Lung (tissue), 12 donors: Measurements from ENCODE around the gene UBALD2. TPM values are rescaled to one million over a fixed set of nuclear protein-coding genes. Genes with fewer than 3 reads are reported as not detected.
A peak's percentile ranks its signal among the peaks of the same experiment; 100 is the strongest.

Source experiments
- ATAC-seq: fragments of 200-7000 bp; cut with Tn5 transposase; one replicate; pipeline ENCODE4 v1.9.1; 2020; ENCODE audit warnings: moderate number of reproducible peaks; ENCODE audit not compliant: insufficient read depth, low FRiP score
- DNase-seq, 3 donors: peaks; one replicate each; pipeline ENCODE4 v3.0.0-alpha.2; 2013 to 2017
- H3K27ac ChIP-seq, 2 donors: one replicate each; pipeline ENCODE4 v1.5.1; 2013; ENCODE audit warnings: mild to moderate bottlenecking in 2 of 2, moderate library complexity in 2 of 2, control low read depth in 1 of 2, inconsistent platforms in 1 of 2, low read depth in 1 of 2, low read length in 1 of 2
- H3K27me3 ChIP-seq, 3 donors: one replicate each; pipeline ENCODE4 v1.5.1; 2013; ENCODE audit warnings: low read length in 2 of 3; ENCODE audit not compliant: control insufficient read depth in 3 of 3, insufficient read depth in 3 of 3
- H3K36me3 ChIP-seq, 4 donors: one replicate each; pipeline ENCODE4 v1.5.1; 2013; ENCODE audit warnings: low read length in 4 of 4, mild to moderate bottlenecking in 1 of 4, moderate library complexity in 1 of 4; ENCODE audit not compliant: control insufficient read depth in 4 of 4, insufficient read depth in 4 of 4
- H3K4me1 ChIP-seq, 5 donors: one replicate each; pipeline ENCODE4 v1.5.1; 2013; ENCODE audit warnings: low read length in 5 of 5, mild to moderate bottlenecking in 2 of 5, moderate library complexity in 1 of 5; ENCODE audit not compliant: control insufficient read depth in 5 of 5, insufficient read depth in 5 of 5
- H3K4me3 ChIP-seq: one replicate; pipeline ENCODE4 v1.5.1; 2013; ENCODE audit warnings: mild to moderate bottlenecking, control low read depth, moderate library complexity
- H3K9ac ChIP-seq, 2 donors: one replicate each; pipeline ENCODE4 v1.5.1; 2013; ENCODE audit warnings: low read length in 2 of 2, control low read depth in 1 of 2; ENCODE audit not compliant: insufficient read depth in 1 of 2
- H3K9me3 ChIP-seq, 4 donors: one replicate each; pipeline ENCODE4 v1.5.1; 2013; ENCODE audit warnings: low read length in 3 of 4, mild to moderate bottlenecking in 1 of 4, moderate library complexity in 1 of 4; ENCODE audit not compliant: control insufficient read depth in 4 of 4, insufficient read depth in 3 of 4
- WGBS, 2 donors: extraction: QIAGEN DNeasy Blood & Tissue Kit; methylation state at CpG; one replicate each; pipeline ENCODE4 v1.1.7; 2013; 5-methylcytosine and 5-hydroxymethylcytosine counted together
- polyA plus RNA-seq, 2 donors: library from polyadenylated mRNA; stranded (reverse); fragments of 200-250 nt; gene quantifications; one replicate each; pipeline ENCODE4 v1.2.1, GENCODE V29; 2013
- total RNA-seq, 2 donors: library from RNA; depleted of rRNA in 1 of 2; stranded (reverse); fragments of >200 nt in 1 of 2; gene quantifications; one replicate each; pipeline ENCODE4 v1.2.1, GENCODE V29; 2014 to 2021
- TF ChIP-seq, protein P1 (sequence below): IDR thresholded peaks from 2 replicates; pipeline ENCODE4 v1.5.1; 2012; ENCODE audit warnings: mild to moderate bottlenecking; ENCODE audit errors: control extremely low read depth, extremely low read depth
- donor health status: control.
- donor health status: control.
- donor health status: Bipolar disorder and iron deficiency.
- donor health status: healthy.
- donor health status: DM: yes; HTN: yes; CAD: no.

UBALD2 gene
- total and polyA plus RNA-seq, 4 donors: 11.6 to 64.0 (median 58.5) TPM

DNA sequence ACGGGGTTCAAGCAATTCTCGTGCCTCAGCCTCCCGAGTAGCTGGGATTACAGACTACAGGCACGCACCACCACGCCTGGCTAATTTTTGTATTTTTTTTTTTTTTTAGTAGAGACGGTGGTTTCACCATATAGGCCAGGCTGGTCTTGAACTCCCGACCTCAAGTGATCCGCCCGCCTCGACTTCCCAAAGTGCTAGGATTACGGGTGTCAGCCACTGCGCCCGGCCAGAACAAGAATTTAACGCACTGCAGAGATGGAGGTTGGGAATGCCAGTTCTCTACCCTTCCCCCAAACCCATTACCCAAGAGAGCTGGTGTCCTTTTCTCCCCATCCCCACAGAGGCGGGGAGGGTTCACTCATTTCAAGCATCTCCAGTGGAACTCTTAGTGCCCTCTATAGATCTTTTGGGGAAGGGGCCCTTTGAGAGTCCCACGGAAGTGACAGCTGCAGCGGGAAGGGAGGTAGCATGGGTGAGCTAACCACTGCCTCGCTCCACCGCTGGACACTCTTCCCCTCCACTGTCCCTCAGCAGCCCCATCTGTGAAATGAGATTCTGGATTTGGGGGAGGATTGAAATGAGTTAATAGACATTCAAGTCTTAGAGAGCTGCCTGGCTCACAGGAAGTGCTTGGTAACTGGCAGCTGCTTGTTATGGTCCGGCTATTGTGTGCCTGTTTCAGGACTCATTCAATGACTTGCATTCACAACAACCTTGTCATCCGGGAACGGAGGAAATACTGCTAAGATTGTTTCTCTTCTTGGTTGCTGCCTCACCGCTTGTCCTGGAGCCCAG is 3.5 kb upstream of the UBALD2 start:
- Histone ChIP-seq H3K4me1 (peaks cover 1 to 18% (median 12%) of the 10 kb centered on the region in 5 donors), H3K9ac (no peak overlapping the region), H3K4me3 (no peak overlapping the region), H3K27me3 (no peaks in the 10 kb centered on the region), H3K36me3 (no peaks in the 10 kb centered on the region), H3K27ac (peak overlapping the region in 1 of 2 donors; percentile 81), H3K9me3 (no peaks in the 10 kb centered on the region)
- TF ChIP-seq, protein P1, sequence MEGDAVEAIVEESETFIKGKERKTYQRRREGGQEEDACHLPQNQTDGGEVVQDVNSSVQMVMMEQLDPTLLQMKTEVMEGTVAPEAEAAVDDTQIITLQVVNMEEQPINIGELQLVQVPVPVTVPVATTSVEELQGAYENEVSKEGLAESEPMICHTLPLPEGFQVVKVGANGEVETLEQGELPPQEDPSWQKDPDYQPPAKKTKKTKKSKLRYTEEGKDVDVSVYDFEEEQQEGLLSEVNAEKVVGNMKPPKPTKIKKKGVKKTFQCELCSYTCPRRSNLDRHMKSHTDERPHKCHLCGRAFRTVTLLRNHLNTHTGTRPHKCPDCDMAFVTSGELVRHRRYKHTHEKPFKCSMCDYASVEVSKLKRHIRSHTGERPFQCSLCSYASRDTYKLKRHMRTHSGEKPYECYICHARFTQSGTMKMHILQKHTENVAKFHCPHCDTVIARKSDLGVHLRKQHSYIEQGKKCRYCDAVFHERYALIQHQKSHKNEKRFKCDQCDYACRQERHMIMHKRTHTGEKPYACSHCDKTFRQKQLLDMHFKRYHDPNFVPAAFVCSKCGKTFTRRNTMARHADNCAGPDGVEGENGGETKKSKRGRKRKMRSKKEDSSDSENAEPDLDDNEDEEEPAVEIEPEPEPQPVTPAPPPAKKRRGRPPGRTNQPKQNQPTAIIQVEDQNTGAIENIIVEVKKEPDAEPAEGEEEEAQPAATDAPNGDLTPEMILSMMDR: no peak
- WGBS, 2 donors: 62 to 75% methylated on average over 22 to 23 of the region's 23 CpGs
- ATAC-seq (no peak), DNase-seq (peak in 1 of 3 donors; percentile 40)

- peak; percentile 61 to 84 (median 67) for DNase-seq
- Histone ChIP-seq H3K27me3 (no peaks in the 10 kb centered on the region), H3K27ac (peak overlapping the region in 1 of 2 donors; percentile 93), H3K9ac (peak overlapping the region in 1 of 2 donors; percentile 47), H3K4me3 (no peak overlapping the region), H3K4me1 (peaks cover 7 to 28% (median 17%) of the 10 kb centered on the region in 5 donors), H3K36me3 (peaks cover 0 to 1% (median under 1%) of the 10 kb centered on the region in 4 donors), H3K9me3 (no peaks in the 10 kb centered on the region)
- WGBS, 2 donors: 25 to 35% methylated on average over 9 of the region's 9 CpGs
- TF ChIP-seq, protein P1: no peak
- ATAC-seq: no peak
These were observed 2.3 kb upstream of the UBALD2 start for GRCh38 chr17:76262732-76263344.

DNA sequence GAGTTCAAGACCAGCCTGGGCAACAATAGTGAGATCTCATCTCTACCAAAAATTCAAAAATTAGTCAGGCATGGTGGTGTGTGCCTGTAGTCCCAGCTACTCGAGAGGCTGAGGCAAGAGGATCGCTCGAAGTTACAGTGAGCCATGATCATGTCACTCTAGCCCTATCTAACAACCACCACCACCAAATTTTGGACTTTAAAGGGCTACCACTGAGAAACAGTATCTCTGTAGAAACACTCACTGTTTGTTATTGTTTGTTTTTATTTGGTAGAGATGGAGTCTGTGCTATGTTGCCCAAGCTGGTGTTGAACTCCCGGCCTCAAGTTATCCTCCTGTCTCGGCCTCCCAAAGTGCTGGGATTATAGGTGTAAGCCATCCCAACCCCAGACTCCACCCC is 1.3 kb upstream of the UBALD2 start:
- no peak overlapping the region for H3K4me3 ChIP-seq
- TF ChIP-seq, protein P1: no peak
- no peaks in the 10 kb centered on the region for H3K27me3 ChIP-seq
- DNase-seq: no peak
- peaks cover 0 to 5% (median 3%) of the 10 kb centered on the region in 4 donors for H3K36me3 ChIP-seq
- peak overlapping the region in 1 of 2 donors; percentile 1 for H3K9ac ChIP-seq
- peaks cover 7 to 33% (median 21%) of the 10 kb centered on the region in 5 donors for H3K4me1 ChIP-seq
- no peak for ATAC-seq
- H3K27ac ChIP-seq: peak overlapping the region; percentile 55 to 70
- H3K9me3 ChIP-seq: no peaks in the 10 kb centered on the region
- WGBS, 2 donors: 94 to 99% methylated on average over 5 of the region's 5 CpGs
